HG02610 (cell line): ENCODE data around the gene IL4.
"Not testable (repeated sequence)": the region's sequence is repeated elsewhere in the genome, so short reads cannot be mapped to it uniquely, and the experiment has no call there.

Experiments used
- ATAC-seq: cut with Tn5 transposase; IDR thresholded peaks from one replicate; pipeline ENCODE4 v1.9.1; 2021; ENCODE audit warnings: mild to moderate bottlenecking, moderate library complexity; ENCODE audit not compliant: unreplicated experiment

IL4 gene

DNA sequence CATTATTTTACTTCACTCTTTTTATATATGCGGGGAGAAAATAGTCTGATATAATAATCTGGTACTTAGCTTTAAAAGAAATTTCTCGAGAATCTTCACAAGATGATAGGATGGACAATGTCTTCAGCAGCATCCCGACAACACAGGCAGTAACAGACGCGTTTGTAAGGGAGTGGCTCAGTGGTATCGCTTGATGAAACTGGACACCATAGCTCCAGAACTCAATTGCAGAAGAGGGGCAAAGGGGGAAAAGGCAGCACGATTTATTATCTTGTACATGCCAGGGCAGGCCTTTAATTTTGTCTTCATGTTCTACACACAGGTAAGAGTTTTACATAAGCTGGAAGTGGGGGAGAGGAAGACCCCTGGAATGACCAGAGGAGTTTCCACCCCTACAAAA, 15.7 kb downstream of the IL4 start:
- no peak for ATAC-seq

DNA sequence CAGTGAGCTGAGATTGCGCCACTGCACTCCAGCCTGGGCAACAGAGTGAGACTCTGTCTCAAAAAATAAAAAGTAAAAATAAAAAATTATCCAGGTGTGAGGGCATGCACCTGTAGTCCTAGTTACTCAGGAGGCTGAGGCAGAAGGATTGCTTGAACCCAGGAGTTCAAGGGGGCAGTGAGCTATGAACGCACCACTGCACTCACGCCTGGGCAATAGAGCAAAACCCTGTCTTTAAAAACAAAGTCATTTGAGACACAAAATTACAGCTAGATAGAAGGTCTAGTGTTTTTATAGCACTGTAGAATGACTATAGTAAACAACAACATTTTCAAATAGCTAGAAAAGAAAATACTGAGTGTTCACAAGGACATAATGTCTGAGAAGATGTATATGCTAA, 16.4 kb downstream of the IL4 start:
- ATAC-seq: no peak

DNA sequence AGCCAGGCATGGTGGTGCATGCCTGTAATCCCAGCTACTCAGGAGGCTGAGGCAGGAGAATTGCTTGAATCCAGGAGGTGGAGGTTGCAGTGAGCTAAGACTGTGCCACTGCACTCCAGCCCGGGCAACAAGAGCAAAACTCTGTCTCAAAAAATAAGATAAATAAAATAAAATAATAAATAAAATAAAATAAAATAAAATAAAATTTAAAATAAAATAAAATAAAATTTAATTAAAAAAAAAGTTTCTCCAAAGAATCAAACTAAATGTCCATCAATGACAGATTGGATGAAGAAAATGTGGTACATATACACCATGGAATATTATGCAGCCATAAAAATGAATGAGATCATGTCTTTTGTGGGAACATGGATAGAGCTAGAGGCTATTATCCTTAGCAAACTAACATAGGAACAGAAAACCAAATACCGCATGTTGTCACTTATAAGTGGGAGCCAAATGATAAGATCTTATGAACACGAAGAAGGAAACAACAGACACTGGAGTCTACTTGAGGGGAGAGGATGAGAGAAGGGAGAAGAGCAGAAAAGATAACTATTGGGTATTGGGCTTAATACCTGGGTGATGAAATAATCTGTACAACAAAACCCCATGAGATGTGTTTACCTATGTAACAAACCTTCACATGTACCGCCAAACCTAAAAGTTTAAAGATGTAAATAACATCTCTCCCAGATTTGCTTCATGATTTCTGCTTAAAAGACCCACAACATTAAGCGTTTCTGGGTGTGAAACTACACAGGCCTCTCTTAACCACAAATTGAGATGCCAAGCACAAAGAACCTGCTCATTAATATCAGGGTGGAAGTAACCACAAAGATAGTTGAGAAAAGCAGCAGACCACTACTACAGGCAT, 18.2 kb downstream of the IL4 start:
- not testable (repeated sequence) for ATAC-seq

- no peak for ATAC-seq
Observed at GRCh38 chr5:132692632-132692967, 18.8 kb downstream of the IL4 start.

DNA sequence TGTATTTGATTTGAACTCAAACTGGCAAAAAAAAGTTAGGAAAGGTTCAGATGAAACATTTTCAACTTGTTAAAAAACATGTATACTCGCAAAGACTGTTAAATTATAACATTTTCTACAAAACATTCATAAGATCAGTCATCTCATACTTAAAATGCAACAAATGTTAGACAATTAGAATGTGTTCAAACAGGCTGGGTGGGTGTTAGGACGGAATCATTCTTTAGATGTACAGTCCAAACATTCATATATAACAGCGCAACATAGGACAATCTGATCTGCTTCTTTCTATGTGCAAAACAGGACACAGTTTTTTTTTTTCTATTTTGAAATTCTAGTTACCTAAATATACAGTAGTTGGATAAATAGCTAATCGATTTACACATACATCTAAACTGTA, 22.2 kb downstream of the IL4 start:
- no peak for ATAC-seq

- ATAC-seq: no peak
Observed at GRCh38 chr5:132704875-132705274, 31.1 kb downstream of the IL4 start.

DNA sequence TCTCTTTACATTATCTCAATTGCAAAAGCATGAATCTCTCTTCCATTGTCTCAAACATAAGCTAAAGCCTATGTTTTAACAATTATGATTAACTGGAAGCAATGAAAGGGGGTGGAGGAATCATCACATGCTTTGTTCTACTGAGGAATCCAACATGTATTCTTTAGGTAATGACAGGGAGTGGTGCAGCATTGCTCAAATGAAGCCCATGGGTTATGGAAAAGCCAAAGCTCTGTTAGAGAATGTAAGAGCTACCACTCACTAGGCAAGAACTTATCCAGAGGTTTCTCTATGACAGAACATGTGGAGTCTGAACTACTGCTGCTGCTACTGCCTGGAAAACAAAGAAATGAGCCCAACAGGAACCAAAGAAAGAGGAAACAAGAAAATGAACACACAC, 34.9 kb downstream of the IL4 start:
- no peak for ATAC-seq

DNA sequence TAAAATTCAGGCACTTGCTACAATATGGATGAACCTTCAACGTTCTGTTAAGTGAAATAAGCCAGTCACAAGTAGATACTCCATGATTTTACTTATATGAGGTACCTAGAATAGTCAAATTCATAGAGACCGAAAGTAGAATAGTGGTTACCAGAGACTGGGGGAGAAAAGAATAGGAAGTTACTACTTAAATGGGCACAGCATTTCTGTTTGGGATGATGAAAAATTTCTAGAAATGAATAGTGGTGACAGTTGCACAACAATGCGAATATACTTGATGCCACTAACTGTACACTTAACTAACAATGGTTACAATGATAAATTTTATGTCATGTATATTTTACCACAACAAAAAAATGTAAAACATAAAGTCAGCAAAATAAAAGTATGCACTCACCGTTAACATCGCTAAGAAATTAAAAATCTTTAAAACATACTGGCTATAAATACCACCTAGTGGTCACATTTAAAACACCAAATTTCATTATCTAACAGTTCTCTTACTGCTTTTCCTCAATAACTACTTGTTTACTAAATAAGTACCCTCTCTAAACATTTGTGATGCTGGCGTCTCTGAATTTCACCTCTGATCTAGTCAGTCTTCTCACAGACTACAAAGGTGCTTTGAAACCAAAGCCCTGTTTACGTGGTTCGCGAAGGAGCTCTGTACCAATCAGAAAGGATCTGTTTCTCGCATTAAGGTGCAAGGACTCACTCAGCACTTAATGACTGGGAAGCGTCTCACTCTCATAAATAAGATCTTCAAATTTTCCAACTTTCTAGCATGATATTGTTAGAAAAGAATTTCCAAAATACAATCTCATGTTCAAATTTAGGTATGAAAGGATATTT, 40.9 kb downstream of the IL4 start:
- ATAC-seq: no peak

- no peak for ATAC-seq
Observed at GRCh38 chr5:132718544-132719312, 44.9 kb downstream of the IL4 start.

- ATAC-seq: no peak
Observed at GRCh38 chr5:132725745-132726144, 52.0 kb downstream of the IL4 start.

- no peak for ATAC-seq
Observed at GRCh38 chr5:132729896-132730295, 56.1 kb downstream of the IL4 start.
